SU-DHL-6 (cell line): ENCODE data around the gene FOXI3.

Source experiments
- H2AFZ ChIP-seq: fragments of 200-600 bp; sonication (generic); 2 replicates; pipeline ENCODE4 v1.6.1; 2014; ENCODE audit warnings: low read depth, mild to moderate bottlenecking, moderate library complexity, mixed read lengths, antibody characterized with exemption, low read length; ENCODE audit not compliant: severe bottlenecking
- H3F3A ChIP-seq: fragments of 200-600 bp; shearing (Covaris generic); 2 replicates; pipeline ENCODE4 v1.6.0; 2016; ENCODE audit warnings: antibody characterized with exemption, mild to moderate bottlenecking; ENCODE audit not compliant: insufficient read depth
- H3K27ac ChIP-seq: fragments of 200-600 bp; sonication (generic); 2 replicates; pipeline ENCODE4 v1.5.1; 2016; ENCODE audit warnings: low read depth, mild to moderate bottlenecking, low read length, moderate library complexity, mixed read lengths
- H3K27me3 ChIP-seq: fragments of 200-600 bp; sonication (generic), shearing (Covaris generic); 2 replicates; pipeline ENCODE4 v1.6.0; 2014; ENCODE audit warnings: mild to moderate bottlenecking, low read length
- H3K36me3 ChIP-seq: fragments of 200-600 bp; sonication (generic); 2 replicates; pipeline ENCODE4 v1.6.1; 2014; ENCODE audit warnings: mild to moderate bottlenecking, low read length, mixed read lengths
- H3K4me2 ChIP-seq: fragments of 300-600, 200-600 bp; shearing (Covaris generic), sonication (generic); 2 replicates; pipeline ENCODE4 v1.6.0; 2014; ENCODE audit warnings: low read length, low read depth, mild to moderate bottlenecking; ENCODE audit not compliant: poor library complexity, severe bottlenecking
- H3K4me3 ChIP-seq: fragments of 200-600 bp; sonication (generic); 2 replicates; pipeline ENCODE4 v1.5.1; 2014; ENCODE audit warnings: antibody characterized with exemption, low read length, mild to moderate bottlenecking, mixed read lengths; ENCODE audit not compliant: insufficient read depth, poor library complexity, severe bottlenecking
- H3K79me2 ChIP-seq: fragments of 200-600 bp; sonication (generic); 2 replicates; pipeline ENCODE4 v1.6.1; 2014; ENCODE audit warnings: mild to moderate bottlenecking, low read length, moderate library complexity; ENCODE audit not compliant: insufficient read depth
- H3K9ac ChIP-seq: fragments of 200-600 bp; sonication (generic); 2 replicates; pipeline ENCODE4 v1.7.0; 2014; ENCODE audit warnings: mild to moderate bottlenecking, low read length
- H3K9me2 ChIP-seq: fragments of 200-600 bp; sonication (generic); replicated peaks from 2 replicates; pipeline ENCODE4 v1.6.1; 2014; ENCODE audit warnings: low read length; ENCODE audit not compliant: insufficient read depth
- H3K9me3 ChIP-seq: fragments of 200-600 bp; sonication (generic); 2 replicates; pipeline ENCODE4 v1.6.1; 2014; ENCODE audit warnings: low read length, mixed read lengths; ENCODE audit not compliant: insufficient read depth
- H4K20me1 ChIP-seq: fragments of 200-600 bp; sonication (generic); 2 replicates; pipeline ENCODE4 v1.6.1; 2014; ENCODE audit warnings: low read depth, mild to moderate bottlenecking, antibody characterized with exemption, low read length, moderate library complexity, mixed read lengths
- CTCF ChIP-seq: fragments of 200-600 bp; sonication (generic); IDR thresholded peaks from one replicate; pipeline ENCODE4 v1.5.1; 2017; ENCODE audit warnings: antibody characterized with exemption, mild to moderate bottlenecking, low read length, moderate library complexity; ENCODE audit not compliant: insufficient read depth, poor library complexity, severe bottlenecking
- EZH2phosphoT487 ChIP-seq: fragments of 200-600 bp; sonication (generic), shearing (Covaris generic); conservative IDR thresholded peaks from 2 replicates; pipeline ENCODE4 v1.6.1; 2018; ENCODE audit warnings: mild to moderate bottlenecking, antibody characterized with exemption, low read length, moderate library complexity, mixed read lengths

The FOXI3 gene

GRCh38 chr2:88450186-88450585, 2.3 kb downstream of the FOXI3 start:
- no peaks in the 10 kb centered on the region for H3K27me3 ChIP-seq

GRCh38 chr2:88448248-88448647, 4.2 kb downstream of the FOXI3 start:
- Histone ChIP-seq H3F3A (no peaks in the 10 kb centered on the region), H3K9me3 (no peaks in the 10 kb centered on the region), H3K36me3 (no peaks in the 10 kb centered on the region), H3K79me2 (no peaks in the 10 kb centered on the region), H3K4me3 (no peak overlapping the region), H3K27me3 (no peaks in the 10 kb centered on the region), H4K20me1 (no peaks in the 10 kb centered on the region), H3K4me2 (no peak overlapping the region), H2AFZ (no peak overlapping the region), H3K9me2 (no peaks in the 10 kb centered on the region), H3K27ac (no peak overlapping the region), H3K9ac (no peak overlapping the region)
- no peak for TF ChIP-seq EZH2phosphoT487
- TF ChIP-seq CTCF, result no peak

More at GRCh38 chr2:88450186-88450585, 2.3 kb downstream of the FOXI3 start:
- H3K27ac ChIP-seq, result no peak overlapping the region
- no peak overlapping the region for H3K9ac ChIP-seq
- H3K4me3 ChIP-seq, result no peak overlapping the region
- H3K4me2 ChIP-seq, result no peak overlapping the region
- no peak for TF ChIP-seq EZH2phosphoT487
- no peak for TF ChIP-seq CTCF
- H3F3A ChIP-seq, result no peaks in the 10 kb centered on the region
- no peaks in the 10 kb centered on the region for H3K36me3 ChIP-seq
- no peaks in the 10 kb centered on the region for H4K20me1 ChIP-seq
- no peak overlapping the region for H2AFZ ChIP-seq
- H3K9me3 ChIP-seq, result no peaks in the 10 kb centered on the region
- H3K79me2 ChIP-seq, result no peaks in the 10 kb centered on the region
- H3K9me2 ChIP-seq, result no peaks in the 10 kb centered on the region

- no peaks in the 10 kb centered on the region for H4K20me1 ChIP-seq
- H3K4me3 ChIP-seq, result no peak overlapping the region
- H3K9me3 ChIP-seq, result no peaks in the 10 kb centered on the region
- H2AFZ ChIP-seq, result no peak overlapping the region
- no peaks in the 10 kb centered on the region for H3K79me2 ChIP-seq
- H3K9ac ChIP-seq, result no peak overlapping the region
- no peak overlapping the region for H3K27ac ChIP-seq
- no peaks in the 10 kb centered on the region for H3K9me2 ChIP-seq
- H3K27me3 ChIP-seq, result no peaks in the 10 kb centered on the region
- no peaks in the 10 kb centered on the region for H3F3A ChIP-seq
- H3K36me3 ChIP-seq, result no peaks in the 10 kb centered on the region
- no peak overlapping the region for H3K4me2 ChIP-seq
- no peak for TF ChIP-seq EZH2phosphoT487
- no peak for TF ChIP-seq CTCF
Measured at GRCh38 chr2:88443353-88443938, 9.0 kb downstream of the FOXI3 start.
